Panc1 (cell line): ENCODE measurements around the gene AHI1.

Experiments
- CTCF ChIP-seq: fragments of 450-650 bp; IDR thresholded peaks from 2 replicates; pipeline ENCODE4 v1.5.1; 2017; ENCODE audit warnings: mild to moderate bottlenecking
- REST ChIP-seq, 2 experiments: IDR thresholded peaks; 2 replicates each; pipeline ENCODE4 v1.6.1; 2011 to 2012; ENCODE audit warnings: low read depth in 2 of 2, control low read depth in 1 of 2, low read length in 1 of 2, mild to moderate bottlenecking in 1 of 2, moderate library complexity in 1 of 2; ENCODE audit not compliant: insufficient read depth in 1 of 2

- TF ChIP-seq CTCF (no peak), REST (IDR thresholded peaks at IDR 0.05; ENCODE audit: insufficient read depth in 1 of 2, low read depth in 2 of 2, low read length in 1 of 2) (no peak)
Measured at GRCh38 chr6:135236319-135236718, 261.2 kb downstream of the AHI1 start.
